Measurements from ENCODE around the gene HBD.

DNA sequence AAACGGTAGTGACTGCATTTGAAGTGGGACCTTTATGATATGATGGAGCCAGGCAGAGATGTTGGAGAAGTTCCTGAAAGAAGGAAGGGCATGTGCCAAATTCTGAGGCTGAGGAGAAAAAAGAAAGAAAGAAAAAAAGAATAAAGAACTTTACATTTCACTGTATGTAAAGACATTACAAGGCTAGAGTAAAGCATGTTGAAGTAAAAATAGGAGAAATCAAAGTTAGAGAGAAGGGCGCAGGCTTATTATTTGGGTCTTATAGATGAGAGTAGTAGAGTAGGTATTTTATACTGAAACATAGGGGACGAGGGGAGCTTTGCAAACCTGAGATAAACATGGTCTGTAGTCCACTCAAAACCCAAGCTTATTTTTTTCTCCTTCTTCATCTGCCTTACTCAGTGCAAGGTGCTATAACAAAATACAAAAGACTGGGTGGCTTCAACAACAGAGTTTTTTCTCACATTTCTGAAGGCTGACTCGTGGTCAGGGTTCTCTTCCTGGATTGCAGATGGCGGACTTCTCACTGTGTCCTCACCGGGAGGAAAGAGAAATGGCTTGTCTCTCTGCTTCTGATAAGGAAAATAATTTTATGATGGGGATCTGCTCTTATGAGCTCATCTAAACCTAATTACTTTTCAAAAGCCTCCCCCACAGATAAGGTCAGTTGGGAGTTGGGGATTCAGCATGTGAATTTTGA is 12.6 kb upstream of the HBD start:
- TF ChIP-seq, protein P1, sequence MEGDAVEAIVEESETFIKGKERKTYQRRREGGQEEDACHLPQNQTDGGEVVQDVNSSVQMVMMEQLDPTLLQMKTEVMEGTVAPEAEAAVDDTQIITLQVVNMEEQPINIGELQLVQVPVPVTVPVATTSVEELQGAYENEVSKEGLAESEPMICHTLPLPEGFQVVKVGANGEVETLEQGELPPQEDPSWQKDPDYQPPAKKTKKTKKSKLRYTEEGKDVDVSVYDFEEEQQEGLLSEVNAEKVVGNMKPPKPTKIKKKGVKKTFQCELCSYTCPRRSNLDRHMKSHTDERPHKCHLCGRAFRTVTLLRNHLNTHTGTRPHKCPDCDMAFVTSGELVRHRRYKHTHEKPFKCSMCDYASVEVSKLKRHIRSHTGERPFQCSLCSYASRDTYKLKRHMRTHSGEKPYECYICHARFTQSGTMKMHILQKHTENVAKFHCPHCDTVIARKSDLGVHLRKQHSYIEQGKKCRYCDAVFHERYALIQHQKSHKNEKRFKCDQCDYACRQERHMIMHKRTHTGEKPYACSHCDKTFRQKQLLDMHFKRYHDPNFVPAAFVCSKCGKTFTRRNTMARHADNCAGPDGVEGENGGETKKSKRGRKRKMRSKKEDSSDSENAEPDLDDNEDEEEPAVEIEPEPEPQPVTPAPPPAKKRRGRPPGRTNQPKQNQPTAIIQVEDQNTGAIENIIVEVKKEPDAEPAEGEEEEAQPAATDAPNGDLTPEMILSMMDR (IDR thresholded peaks at IDR 0.05): no peak
- TF ChIP-seq EZH2 (IDR thresholded peaks at IDR 0.05; ENCODE audit: borderline replicate concordance, insufficient read depth, low read depth, low read length, poor library complexity, severe bottlenecking): no peak
